ENCODE measurements around the gene ADGRV1.

DNA sequence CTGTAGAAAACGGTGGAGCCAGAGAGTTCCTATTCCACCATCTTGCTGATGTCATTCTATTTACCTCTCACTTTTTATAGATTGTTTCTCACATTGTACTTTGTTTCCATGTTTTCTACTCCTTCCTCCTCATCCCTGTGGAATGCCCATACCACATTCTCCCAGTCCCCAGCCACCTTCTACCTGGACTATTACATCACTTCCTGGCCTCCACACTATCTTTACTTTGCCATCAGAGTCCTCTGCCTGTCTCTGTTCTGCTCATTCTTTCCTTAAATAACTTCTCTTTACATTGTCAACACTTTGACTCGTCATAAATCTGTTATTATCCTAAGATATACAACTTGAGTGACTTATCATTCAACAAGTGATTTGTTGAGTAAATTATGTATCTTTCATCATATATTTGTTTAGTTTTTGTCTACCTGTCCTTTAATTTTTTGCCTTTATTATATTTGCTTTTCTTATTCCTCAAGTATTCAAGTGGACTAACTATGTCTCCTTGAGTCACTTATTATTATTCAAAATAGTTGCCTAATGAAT, 182.5 kb downstream of the ADGRV1 start:
- TF ChIP-seq CTCF (IDR thresholded peaks at IDR 0.05) (no peak), POLR2A (IDR thresholded peaks at IDR 0.05) (no peak)
